ENCODE data around the gene SYTL3.

- no peak for TF ChIP-seq POLR2A (IDR thresholded peaks at IDR 0.05)
- TF ChIP-seq POLR2AphosphoS5 (IDR thresholded peaks at IDR 0.05) = peak in 1 of 3 donors; percentile 73
These were observed 163.2 kb downstream of the SYTL3 start for GRCh38 chr6:158813032-158813431.

All from spleen (tissue), 3 donors.